Gastroesophageal sphincter (tissue), 4 donors: ENCODE measurements around the gene PDZRN4. TPM values are rescaled to one million over a fixed set of nuclear protein-coding genes. Genes with fewer than 3 reads are reported as not detected.

Experiments
- ATAC-seq: fragments of 150-250 bp; one replicate; pipeline ENCODE4 v1.9.1; 2016; ENCODE audit warnings: mild to moderate bottlenecking, moderate library complexity
- H3K27ac ChIP-seq, 4 donors: fragments of 200-600 bp; sonication (generic) in 3 of 4; 1 replicate in 3 of 4; 2 replicates in 1 of 4; pipeline ENCODE4 v1.5.1; 2016 to 2019
- H3K27me3 ChIP-seq: fragments of 200-600 bp; sonication (generic); one replicate; pipeline ENCODE4 v1.5.1; 2019
- H3K36me3 ChIP-seq, 2 donors: fragments of 200-600 bp; sonication (generic); one replicate each; pipeline ENCODE4 v1.5.1; 2019; ENCODE audit warnings: control low read depth in 1 of 2
- H3K4me1 ChIP-seq, 3 donors: fragments of 200-600 bp; sonication (generic); 1 replicate in 2 of 3; 2 replicates in 1 of 3; pipeline ENCODE4 v1.5.1; 2016 to 2019; ENCODE audit warnings: control low read depth in 2 of 3
- H3K4me3 ChIP-seq, 2 donors: fragments of 200-600 bp; sonication (generic); one replicate each; pipeline ENCODE4 v1.5.1; 2019; ENCODE audit warnings: mild to moderate bottlenecking in 1 of 2, moderate library complexity in 1 of 2
- H3K9me3 ChIP-seq, 3 donors: fragments of 200-600 bp; sonication (generic); one replicate each; pipeline ENCODE4 v1.5.1; 2017 to 2019; ENCODE audit warnings: control low read depth in 2 of 3
- EP300 ChIP-seq: sonication (generic); formaldehyde crosslinking; IDR thresholded peaks from one replicate; pipeline ENCODE4 v1.6.1; 2017; ENCODE audit warnings: antibody characterized with exemption, mild to moderate bottlenecking
- POLR2A ChIP-seq, 2 donors: fragments of 450-650 bp; IDR thresholded peaks; one replicate each; pipeline ENCODE4 v1.6.1; 2017; ENCODE audit warnings: antibody characterized with exemption in 2 of 2, mild to moderate bottlenecking in 2 of 2, moderate library complexity in 1 of 2
- POLR2AphosphoS5 ChIP-seq: sonication (generic); formaldehyde crosslinking; IDR thresholded peaks from one replicate; pipeline ENCODE4 v1.6.1; 2017; ENCODE audit warnings: antibody characterized with exemption
- WGBS, 2 donors: methylation state at CpG; one replicate each; pipeline ENCODE4 v1.1.5; 2018; ENCODE audit warnings: low coverage in 1 of 2; 5-methylcytosine and 5-hydroxymethylcytosine counted together
- total RNA-seq, 4 donors: library from RNA; depleted of rRNA; stranded (reverse); fragments of >200 nt; gene quantifications; one replicate each; pipeline ENCODE4 v1.1.0, GENCODE V29; 2016
- TF ChIP-seq, protein P1 (sequence below), 4 experiments: fragments of 200-600 bp in 2 of 4; fragments of 450-650 bp in 2 of 4; sonication (generic) in 1 of 4; IDR thresholded peaks; one replicate each; pipeline ENCODE4 v1.5.1; 2017 to 2019; ENCODE audit warnings: antibody characterized with exemption in 4 of 4, mild to moderate bottlenecking in 2 of 4, moderate library complexity in 2 of 4

Gene PDZRN4
- total RNA-seq, 4 donors from 2014 or later = 32.0 to 87.8 (median 50.8) TPM

GRCh38 chr12:41468341-41468740 is 280.2 kb downstream of the PDZRN4 start:
- ATAC-seq = no peak

GRCh38 chr12:41468756-41469155 is 280.6 kb downstream of the PDZRN4 start:
- TF ChIP-seq, protein P1, sequence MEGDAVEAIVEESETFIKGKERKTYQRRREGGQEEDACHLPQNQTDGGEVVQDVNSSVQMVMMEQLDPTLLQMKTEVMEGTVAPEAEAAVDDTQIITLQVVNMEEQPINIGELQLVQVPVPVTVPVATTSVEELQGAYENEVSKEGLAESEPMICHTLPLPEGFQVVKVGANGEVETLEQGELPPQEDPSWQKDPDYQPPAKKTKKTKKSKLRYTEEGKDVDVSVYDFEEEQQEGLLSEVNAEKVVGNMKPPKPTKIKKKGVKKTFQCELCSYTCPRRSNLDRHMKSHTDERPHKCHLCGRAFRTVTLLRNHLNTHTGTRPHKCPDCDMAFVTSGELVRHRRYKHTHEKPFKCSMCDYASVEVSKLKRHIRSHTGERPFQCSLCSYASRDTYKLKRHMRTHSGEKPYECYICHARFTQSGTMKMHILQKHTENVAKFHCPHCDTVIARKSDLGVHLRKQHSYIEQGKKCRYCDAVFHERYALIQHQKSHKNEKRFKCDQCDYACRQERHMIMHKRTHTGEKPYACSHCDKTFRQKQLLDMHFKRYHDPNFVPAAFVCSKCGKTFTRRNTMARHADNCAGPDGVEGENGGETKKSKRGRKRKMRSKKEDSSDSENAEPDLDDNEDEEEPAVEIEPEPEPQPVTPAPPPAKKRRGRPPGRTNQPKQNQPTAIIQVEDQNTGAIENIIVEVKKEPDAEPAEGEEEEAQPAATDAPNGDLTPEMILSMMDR (IDR thresholded peaks at IDR 0.05) = no peak
- no peak for TF ChIP-seq POLR2AphosphoS5
- TF ChIP-seq POLR2A (IDR thresholded peaks at IDR 0.05) = no peak
- TF ChIP-seq EP300 = no peak
- WGBS, 2 donors = 68 to 70% methylated on average over 1 to 7 of the region's 7 CpGs
- Histone ChIP-seq H3K27me3 (no peaks in the 10 kb centered on the region), H3K9me3 (no peaks in the 10 kb centered on the region), H3K4me3 (no peak overlapping the region), H3K36me3 (no peaks in the 10 kb centered on the region), H3K27ac (no peak overlapping the region), H3K4me1 (peaks cover 0 to 5% (median 0%) of the 10 kb centered on the region in 3 donors)
- ATAC-seq = no peak

More at GRCh38 chr12:41468341-41468740, 280.2 kb downstream of the PDZRN4 start:
- Histone ChIP-seq H3K9me3 (no peaks in the 10 kb centered on the region), H3K27me3 (no peaks in the 10 kb centered on the region), H3K4me3 (no peak overlapping the region), H3K36me3 (no peaks in the 10 kb centered on the region), H3K4me1 (peaks cover 0 to 5% (median 0%) of the 10 kb centered on the region in 3 donors), H3K27ac (no peak overlapping the region)
- WGBS, 2 donors = 78 to 93% methylated on average over 3 of the region's 3 CpGs
- TF ChIP-seq, protein P1 (IDR thresholded peaks at IDR 0.05) = no peak
- no peak for TF ChIP-seq POLR2AphosphoS5
- TF ChIP-seq POLR2A (IDR thresholded peaks at IDR 0.05) = no peak
- no peak for TF ChIP-seq EP300

- WGBS, 2 donors = 89 to 100% methylated on average over 1 of the region's 1 CpG
- ATAC-seq = no peak
Measured at GRCh38 chr12:41473441-41473840, 285.3 kb downstream of the PDZRN4 start.

GRCh38 chr12:41474001-41474400 is 285.9 kb downstream of the PDZRN4 start:
- ATAC-seq = no peak
- TF ChIP-seq POLR2A (IDR thresholded peaks at IDR 0.05) (no peak), POLR2AphosphoS5 (no peak), EP300 (no peak)
- TF ChIP-seq, protein P1 (IDR thresholded peaks at IDR 0.05) = no peak
- H3K4me3 ChIP-seq = no peak overlapping the region
- H3K36me3 ChIP-seq = no peaks in the 10 kb centered on the region
- no peaks in the 10 kb centered on the region for H3K27me3 ChIP-seq
- H3K27ac ChIP-seq = no peak overlapping the region
- H3K9me3 ChIP-seq = no peaks in the 10 kb centered on the region
- no peaks in the 10 kb centered on the region for H3K4me1 ChIP-seq
- WGBS, 2 donors = 93 to 100% methylated on average over 1 of the region's 1 CpG

More at GRCh38 chr12:41473441-41473840, 285.3 kb downstream of the PDZRN4 start:
- TF ChIP-seq EP300 = no peak
- TF ChIP-seq POLR2A (IDR thresholded peaks at IDR 0.05) = no peak
- TF ChIP-seq, protein P1 (IDR thresholded peaks at IDR 0.05) = no peak
- TF ChIP-seq POLR2AphosphoS5 = no peak
- no peaks in the 10 kb centered on the region for H3K9me3 ChIP-seq
- H3K4me1 ChIP-seq = no peaks in the 10 kb centered on the region
- H3K27ac ChIP-seq = no peak overlapping the region
- H3K4me3 ChIP-seq = no peak overlapping the region
- H3K27me3 ChIP-seq = no peaks in the 10 kb centered on the region
- no peaks in the 10 kb centered on the region for H3K36me3 ChIP-seq
